NCI-H510A treated with DMSO at 0.1 percent for 48 hours (cell line): ENCODE measurements around the gene ATP6V1F.

Experiments
- DNase-seq: peaks from one replicate; lab custom pipeline; 2025; lab: John Stamatoyannopoulos, UW

ATP6V1F gene

DNA sequence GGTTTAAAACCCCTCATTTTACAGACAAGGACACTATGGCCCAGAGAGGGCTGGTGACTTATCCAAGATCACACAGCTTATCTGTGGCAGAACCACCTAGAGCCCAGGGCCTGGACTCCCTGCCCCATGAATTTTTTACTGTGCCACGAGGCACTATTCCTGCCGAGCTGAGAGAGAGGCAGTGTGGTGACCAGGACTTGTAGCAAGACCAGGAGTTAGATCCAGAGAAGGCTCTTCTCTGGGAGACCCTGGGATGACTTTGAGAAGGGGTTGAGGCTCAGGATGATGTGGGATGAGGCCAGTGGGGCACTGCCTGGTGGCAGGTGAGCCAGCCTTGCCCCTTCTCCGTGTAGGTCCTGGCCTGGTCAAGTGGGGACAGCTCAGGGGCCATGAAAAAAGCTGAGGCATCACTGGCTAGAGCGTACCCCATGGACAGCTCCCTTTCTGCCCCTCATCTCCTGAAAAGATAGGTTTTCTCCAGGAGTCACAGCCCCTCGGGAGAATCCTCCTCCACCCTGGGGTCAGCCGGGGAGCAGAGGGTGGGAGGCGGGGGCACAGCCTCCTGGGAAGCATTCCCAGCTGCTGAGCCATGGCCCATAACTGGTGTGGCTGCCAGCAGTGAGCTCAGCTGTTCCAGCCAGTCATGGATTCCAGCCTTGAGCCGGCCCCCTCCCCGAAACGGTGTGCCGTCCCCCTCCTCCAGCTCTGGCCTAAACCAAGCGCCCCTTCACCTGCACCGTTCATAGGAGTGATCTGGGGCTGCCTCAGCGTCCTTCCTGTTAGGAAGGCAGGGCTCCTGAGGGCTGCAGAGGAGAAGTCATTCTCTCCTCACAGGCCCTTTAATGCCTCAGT, 26.6 kb upstream of the ATP6V1F start:
- no peak for DNase-seq

DNA sequence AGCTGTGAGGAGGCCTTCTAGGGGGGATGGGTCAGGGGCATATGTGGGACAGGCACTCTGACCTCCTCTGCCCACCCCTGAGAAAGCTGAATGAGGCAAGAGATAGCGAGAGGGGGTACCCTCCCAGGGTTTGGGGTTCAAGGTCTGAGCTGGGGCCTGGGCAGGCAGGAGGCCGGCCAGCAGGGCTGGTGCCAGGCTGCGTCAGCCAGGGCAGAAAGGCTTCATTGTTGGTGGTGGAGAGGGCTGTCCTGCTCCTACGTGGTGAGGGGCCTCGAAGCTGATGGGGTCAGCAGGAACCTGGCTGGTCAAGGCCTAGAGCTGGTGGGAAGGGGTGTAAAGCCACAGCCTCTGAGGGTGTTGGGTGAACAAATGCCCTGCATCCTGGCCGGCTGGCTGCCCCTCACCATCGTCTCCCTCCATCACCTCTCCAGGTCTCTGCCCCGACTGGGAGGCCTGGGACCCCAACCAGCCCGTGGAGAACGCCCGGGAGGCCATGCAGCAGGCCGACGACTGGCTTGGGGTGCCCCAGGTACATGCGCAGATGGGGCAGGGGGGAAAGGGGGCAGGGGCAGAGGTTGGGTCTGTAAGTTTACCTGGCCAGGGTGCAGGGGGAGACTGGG, 25.8 kb upstream of the ATP6V1F start:
- DNase-seq: no peak

DNA sequence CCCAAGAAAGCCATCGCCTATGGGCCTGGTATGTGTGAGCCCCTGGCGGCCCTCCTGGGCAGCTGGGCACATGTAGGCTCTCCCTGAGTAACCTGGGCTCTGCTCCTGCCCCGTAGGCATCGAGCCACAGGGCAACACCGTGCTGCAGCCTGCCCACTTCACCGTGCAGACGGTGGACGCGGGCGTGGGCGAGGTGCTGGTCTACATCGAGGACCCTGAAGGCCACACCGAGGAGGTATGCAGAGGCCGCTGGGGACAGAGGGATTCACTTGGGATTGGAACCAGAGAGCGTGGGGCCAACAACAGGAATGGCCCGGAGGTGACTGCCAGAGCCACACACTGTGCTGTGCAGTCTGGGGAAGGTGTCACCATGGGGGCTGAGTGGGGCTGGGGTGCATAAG, 25.1 kb upstream of the ATP6V1F start:
- DNase-seq: no peak

GRCh38 chr7:128838109-128838779, 24.4 kb upstream of the ATP6V1F start:
- no peak for DNase-seq

DNA sequence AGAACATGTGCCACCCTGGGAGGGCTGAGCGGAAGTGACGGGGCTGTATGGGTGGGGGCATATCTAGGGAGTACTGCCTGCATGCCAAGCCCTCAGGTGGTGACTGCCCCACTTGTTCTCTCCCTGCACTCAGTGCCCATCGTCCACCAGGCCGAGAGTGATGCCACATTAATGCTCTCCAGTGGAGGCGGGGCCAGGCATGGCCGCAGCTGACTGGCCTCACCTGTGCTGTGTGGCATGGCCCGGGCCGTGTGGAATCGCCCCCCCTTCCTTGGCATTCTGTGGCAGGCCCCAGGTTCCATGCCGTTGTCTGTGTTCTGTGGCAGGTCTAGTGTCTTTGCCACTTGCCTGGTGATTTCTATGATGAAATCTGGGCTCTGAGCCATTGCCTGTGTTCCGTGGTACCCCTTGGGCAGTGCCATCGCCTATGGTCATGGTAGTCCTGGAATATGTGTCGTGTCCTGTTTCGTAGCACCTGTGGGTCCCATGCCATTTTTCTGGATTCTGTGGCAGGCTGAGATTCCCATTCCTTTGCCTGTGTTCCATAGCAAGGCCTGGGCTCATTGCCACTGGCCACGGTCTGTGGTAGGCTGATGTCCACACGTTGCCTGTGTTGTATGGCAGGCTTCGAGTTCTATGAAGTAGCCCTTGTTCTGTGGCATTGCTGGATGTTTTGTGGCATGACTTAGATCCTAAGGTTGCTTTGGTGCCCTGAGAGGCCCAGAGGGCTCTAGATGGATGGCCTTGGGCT, 23.5 kb upstream of the ATP6V1F start:
- no peak for DNase-seq

DNA sequence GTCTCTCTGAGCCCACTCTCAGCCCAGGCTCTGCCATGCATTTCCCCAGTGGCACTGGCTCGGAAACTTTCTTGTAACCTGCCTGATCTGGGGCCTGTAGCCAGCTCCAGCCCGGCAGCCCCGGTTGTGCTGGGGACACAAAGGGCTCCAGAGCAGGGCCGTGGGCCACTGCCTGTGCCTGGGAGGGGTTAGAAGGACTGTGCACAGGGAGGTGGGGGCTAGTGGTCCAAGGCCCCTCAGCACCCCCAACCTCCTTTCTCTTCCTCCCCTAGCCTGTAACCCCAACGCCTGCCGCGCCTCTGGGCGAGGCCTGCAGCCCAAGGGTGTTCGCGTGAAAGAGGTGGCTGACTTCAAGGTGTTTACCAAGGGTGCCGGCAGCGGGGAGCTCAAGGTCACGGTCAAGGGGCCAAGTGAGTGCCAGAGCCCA, 22.9 kb upstream of the ATP6V1F start:
- DNase-seq: no peak

DNA sequence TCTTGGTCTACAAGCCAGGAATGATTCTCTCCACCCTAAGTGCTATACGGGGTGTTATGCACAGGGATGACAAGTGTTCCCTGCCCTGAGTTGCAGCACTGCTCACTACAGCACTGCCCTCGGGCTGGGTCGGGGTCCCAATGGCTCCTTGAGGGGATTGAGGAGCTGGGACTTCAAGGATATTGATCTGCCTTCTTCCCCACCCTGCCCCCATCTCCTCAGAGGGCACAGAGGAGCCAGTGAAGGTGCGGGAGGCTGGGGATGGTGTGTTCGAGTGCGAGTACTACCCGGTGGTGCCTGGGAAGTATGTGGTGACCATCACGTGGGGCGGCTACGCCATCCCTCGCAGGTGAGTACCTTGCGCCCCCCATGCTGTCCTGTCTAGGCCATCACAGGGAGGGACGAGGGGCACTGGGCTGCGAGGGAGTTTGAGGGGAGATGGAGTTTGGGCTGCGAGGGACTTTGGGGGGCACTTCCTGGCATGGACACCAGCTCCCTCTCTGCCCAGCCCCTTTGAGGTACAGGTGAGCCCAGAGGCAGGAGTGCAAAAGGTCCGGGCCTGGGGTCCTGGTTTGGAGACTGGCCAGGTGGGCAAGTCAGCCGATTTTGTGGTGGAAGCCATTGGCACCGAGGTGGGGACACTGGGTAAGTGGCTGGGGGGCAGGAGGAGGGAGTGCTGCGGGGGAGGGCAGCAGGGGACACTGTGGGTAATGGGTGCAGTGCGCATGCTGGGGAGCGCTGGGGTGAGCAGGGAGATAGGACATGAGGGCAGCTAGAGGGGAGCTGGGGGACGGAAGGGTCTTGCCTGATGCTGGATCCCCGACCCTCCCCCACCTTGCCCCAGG, 22.1 kb upstream of the ATP6V1F start:
- no peak for DNase-seq

DNA sequence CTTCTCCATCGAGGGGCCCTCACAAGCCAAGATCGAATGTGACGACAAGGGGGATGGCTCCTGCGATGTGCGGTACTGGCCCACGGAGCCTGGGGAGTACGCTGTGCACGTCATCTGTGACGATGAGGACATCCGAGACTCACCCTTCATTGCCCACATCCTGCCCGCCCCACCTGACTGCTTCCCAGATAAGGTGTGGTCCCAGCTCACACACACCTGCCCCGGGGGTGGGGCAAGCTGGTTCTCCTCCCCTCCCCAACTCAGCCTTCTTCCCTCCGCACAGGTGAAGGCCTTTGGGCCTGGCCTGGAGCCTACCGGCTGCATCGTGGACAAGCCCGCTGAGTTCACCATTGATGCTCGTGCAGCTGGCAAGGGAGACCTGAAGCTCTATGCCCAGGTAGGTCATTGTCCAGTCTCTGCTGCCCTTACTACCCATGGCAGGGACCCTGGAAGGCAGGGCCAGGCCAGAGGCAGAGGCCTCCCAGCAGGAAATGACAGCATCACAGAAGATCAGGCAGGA, 21.4 kb upstream of the ATP6V1F start:
- DNase-seq: peak; percentile 52

DNA sequence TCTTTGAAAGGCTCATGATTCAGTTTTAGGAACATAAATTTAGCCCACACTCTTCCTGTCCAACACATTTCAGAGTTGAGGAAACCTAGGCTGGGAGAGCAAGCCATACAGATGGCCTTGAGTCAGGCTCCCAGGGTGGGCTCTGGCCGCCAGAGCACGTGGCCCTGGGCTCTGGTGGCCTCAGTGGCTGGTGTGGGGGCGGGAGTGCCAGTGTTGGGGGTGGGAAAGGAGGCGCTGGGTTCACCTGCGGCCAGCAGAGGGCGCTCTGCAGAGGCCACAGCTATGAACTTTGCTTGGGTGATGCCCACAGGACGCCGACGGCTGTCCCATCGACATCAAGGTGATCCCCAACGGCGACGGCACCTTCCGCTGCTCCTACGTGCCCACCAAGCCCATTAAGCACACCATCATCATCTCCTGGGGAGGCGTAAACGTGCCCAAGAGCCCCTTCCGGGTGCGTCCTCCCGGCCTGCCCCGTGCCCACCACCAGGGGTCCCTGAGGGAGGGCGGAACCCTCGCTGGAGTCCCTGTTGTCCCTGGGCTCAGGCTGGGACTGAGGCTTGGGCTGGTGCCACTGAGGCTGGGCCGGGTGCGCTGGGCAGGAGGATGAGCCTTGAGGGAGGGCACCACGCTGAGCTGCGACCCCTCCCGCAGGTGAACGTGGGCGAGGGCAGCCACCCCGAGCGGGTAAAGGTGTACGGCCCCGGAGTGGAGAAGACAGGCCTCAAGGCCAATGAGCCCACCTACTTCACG, 20.6 kb upstream of the ATP6V1F start:
- no peak for DNase-seq

- peak; percentile 16 for DNase-seq
Observed at GRCh38 chr7:128842674-128843641, 19.7 kb upstream of the ATP6V1F start.

DNA sequence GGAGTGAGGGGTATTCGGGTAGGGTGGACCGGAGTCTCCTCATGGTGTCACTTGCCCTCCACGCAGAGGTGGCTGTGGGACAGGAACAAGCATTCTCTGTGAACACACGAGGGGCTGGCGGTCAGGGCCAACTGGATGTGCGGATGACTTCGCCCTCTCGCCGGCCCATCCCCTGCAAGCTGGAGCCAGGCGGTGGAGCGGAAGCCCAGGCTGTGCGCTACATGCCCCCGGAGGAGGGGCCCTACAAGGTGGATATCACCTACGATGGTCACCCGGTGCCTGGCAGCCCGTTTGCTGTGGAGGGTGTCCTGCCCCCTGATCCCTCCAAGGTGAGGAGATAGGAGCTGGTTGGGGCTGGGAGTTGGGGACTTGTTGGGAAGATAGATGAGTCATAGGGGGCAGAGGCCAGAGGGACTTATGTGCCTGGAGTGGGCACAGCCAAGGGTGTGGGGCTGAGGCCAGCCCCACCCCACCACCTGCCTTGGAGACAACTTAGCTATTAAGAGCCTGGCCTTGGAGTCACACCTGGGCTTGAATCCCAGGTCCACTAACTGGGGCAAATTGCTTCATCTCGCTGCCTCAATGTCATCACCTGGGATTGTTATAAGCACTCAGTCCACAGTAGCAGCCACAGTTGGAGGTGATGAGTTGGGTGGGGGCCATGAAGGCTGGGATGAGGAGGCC, 18.6 kb upstream of the ATP6V1F start:
- DNase-seq: no peak

- DNase-seq: no peak
Observed at GRCh38 chr7:128844777-128845311, 17.8 kb upstream of the ATP6V1F start.

- DNase-seq: no peak
Observed at GRCh38 chr7:128845475-128845874, 17.2 kb upstream of the ATP6V1F start.

- no peak for DNase-seq
Observed at GRCh38 chr7:128845987-128846386, 16.7 kb upstream of the ATP6V1F start.

GRCh38 chr7:128846781-128847444, 15.7 kb upstream of the ATP6V1F start:
- DNase-seq: no peak

DNA sequence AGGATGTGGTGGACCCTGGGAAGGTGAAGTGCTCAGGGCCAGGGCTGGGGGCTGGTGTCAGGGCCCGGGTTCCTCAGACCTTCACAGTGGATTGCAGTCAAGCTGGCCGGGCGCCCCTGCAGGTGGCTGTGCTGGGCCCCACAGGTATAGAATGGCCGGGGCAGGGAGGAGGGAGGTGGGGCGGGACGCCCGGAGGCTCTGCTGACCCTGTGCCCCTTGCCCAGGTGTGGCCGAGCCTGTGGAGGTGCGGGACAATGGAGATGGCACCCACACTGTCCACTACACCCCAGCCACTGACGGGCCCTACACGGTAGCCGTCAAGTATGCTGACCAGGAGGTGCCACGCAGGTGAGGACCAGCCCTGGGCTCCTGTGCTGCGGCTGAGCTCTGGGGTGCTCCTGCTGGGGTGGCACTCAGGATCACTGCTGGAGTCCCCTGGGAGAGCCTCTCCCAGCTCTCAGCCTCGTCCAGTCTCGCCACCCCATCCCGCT, 14.9 kb upstream of the ATP6V1F start:
- DNase-seq: no peak

GRCh38 chr7:128848289-128849155, 14.1 kb upstream of the ATP6V1F start:
- DNase-seq: no peak
